DMS 273 treated with DMSO at 0.1 percent for 48 hours (cell line): ENCODE measurements around the gene AP2A2.

ENCODE experiments used
- DNase-seq: peaks from one replicate; lab custom pipeline; 2025; lab: John Stamatoyannopoulos, UW

Gene AP2A2

DNA sequence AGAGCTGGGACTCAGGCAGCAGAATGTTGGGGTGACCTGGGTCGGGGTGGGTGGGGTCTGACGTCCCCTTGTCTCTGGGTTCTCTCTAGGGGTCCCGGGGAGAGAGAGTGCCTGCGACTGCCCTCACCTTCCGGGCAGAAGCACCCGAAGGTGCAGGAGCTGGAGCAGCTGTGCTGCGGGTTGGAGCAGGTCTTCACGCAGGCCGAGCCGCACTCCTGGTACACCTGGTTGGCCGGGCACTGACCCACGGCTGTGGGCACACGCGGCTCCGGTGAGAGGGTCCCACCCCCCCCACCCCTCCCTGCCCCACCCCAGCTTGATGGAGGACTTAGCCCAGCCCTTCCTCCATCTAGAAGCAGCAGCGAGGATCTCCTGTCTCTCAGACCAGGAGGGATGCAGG, 104.4 kb downstream of the AP2A2 start:
- DNase-seq = no peak

DNA sequence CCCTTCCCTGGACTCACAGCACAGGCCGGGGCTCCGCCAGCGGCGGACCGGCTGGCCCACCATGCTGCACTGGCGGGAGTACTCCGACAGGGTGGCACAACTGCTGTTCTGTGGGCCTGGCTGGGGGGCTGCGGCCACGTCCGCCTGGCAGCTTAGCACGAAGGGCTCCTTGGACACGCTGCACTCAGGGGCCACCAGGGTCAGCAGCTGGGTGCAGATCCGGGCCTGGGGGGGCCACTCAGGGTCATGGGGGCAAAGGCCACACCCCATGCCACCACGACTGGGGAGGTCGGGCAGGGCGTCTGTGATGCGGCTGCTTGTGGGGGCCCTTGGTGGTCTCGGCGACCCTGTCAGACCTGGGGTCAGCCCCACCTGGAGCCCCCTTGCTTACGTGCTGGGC, 104.9 kb downstream of the AP2A2 start:
- DNase-seq = no peak

DNA sequence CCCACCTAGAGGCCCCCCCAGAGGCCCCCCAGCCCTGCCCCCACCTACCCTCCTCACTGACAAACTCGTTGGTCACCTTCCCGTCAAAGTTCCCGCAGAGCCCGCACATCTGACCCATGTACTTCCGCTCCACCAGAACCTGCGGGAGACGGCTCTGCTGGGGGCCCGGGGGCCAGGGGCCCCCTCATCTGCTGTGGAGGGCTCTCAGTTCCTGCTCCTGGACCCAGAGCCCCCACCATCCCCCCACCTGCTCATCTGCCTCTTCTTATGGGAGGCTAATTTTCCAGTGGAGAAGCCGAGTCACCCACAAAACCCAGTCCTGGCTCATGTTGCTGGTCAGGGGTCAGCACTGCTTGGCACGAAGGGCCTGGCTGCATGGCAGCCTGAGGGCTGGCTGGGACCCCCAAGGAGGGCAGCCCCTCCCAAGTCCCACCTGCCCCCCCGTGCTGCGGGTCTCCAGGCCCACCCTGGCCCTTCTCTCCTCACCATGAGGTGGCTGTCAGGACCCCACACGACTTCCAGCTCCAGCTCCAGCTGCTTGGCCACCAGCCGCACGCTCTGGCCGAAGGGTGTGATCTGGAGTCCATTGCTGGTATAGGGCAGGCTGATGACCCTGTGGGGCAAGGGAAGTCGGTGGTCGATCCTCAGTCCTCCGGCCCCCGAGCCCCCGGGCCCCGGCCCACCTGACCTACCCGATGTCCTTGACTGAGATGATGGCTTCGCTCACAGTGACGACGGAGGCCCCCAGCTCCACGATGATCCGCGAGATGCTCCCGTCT, 105.6 kb downstream of the AP2A2 start:
- DNase-seq = no peak

DNA sequence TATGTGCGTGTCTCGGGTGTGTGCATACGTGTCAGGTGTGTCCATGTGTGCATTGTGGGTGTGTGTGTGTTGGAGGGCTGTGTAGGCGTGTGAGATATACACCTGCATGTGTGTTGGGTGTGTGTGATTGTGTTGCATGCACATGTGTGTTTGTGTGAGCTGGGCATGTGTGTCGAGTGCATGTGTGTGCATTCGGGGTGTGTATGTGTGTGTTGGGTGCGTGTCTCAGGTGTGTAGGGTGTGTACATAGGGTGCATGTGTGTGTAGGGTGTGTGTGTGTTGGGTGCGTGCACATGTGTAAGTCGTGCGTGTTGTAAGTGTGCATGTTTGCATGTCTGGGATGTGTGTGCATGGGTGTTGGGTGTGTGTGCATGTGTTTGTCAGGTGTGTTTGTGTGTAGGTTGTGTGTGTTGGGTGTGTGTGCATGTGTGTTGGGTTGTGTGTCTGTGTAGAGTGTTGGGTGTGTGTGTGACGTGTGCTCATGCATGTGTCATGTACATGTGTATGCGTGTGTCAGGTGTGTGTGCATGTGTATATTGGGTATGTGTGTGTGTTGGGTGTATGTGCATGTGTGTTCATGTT, 106.7 kb downstream of the AP2A2 start:
- DNase-seq = no peak

DNA sequence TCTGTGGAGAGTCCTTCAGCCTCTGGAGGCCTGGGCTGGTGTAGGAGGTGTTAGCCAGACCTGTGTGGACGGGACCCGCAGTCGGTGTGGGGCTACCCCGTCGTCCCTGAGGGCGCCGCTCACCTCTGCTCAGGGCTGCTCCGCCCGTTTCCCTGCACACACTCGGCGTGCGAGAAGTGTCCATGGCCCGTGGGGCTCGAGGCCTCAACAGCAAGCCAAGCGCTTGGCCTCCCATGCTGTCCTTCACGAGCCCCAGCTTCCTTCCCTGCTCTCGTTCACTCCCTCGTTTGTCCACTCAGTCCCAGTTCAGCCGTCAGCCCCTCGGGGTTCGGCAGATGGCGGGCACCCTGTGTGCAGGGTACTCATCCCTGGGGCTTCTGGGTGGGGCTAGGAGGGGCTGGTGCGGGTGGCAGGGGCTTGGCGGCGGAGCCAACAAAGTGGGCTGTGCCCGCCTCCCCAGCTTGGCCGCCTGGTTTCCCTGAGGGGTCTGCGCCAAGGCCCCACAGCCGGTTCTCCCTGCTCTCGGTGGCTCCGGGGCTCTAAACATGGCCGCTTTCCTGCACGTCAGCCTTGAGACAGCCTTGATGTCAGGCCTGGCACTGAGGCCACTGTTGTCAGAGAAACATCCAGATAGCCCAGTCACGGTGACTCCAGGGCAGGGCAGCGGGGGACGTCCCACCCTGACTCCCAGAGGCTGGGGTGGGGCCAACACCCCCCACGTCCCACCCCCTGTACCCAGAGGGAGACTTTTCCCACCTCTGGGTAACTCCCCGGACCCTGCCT, 107.5 kb downstream of the AP2A2 start:
- DNase-seq = no peak

DNA sequence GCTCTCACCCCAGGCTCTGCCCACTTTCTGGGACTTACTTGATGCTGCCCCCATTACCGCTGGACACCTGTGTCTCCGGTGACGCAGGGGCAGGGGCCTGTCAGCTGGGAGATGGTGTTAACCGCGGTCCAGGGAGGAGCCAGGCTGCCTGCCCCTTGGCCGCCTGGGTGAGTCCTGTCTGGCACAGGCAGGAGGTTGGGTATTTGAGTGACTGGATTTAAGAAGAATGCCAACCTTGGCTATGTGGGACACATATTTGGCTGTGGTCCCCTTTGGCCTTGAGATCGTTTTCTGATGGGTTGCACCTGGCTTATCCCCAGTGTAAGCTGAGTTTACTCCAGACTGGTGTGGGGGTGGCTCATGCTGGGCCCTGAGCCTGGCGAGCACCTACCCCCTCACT, 108.3 kb downstream of the AP2A2 start:
- no peak for DNase-seq

DNA sequence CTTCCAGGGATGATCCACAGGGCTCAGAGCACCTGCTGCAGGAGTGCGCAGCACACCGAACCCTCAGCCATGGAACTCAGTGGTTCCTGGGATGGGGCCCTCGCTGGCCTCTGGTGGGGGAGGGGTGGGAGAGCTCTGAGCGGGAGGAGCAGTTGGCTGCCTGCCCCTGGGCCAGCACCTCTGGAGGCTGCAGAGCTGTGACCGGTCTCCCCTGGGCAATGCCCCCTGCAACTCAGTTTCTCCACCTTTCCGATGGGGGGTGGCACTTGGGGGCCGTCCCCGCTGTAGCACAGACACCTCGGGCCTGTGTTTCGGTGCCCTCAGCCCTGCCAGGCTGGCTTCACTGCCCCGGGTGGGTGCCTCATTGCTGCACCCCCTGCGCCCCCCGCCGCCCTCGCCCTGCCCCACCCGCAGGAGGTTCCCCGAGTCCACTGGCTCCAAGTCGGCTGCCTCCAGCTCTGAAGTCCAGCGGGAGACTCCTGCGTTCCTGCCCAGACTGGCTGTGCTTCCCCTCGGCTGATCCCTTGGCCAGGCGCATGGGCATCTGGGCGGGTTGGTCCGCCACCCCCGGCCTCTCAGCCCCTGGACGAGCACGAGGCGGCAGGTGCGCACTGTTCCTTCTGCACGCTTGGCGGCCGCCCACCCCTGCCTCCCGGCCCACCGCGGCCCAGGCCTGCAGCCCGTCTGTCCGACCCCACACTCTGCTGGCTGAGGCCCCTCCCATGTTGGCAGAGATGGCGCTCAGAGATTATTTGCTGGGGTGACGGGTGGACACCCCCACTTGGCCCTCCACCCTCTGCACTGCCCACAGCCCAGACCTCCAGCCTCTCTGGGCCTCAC, 109.0 kb downstream of the AP2A2 start:
- no peak for DNase-seq

DNA sequence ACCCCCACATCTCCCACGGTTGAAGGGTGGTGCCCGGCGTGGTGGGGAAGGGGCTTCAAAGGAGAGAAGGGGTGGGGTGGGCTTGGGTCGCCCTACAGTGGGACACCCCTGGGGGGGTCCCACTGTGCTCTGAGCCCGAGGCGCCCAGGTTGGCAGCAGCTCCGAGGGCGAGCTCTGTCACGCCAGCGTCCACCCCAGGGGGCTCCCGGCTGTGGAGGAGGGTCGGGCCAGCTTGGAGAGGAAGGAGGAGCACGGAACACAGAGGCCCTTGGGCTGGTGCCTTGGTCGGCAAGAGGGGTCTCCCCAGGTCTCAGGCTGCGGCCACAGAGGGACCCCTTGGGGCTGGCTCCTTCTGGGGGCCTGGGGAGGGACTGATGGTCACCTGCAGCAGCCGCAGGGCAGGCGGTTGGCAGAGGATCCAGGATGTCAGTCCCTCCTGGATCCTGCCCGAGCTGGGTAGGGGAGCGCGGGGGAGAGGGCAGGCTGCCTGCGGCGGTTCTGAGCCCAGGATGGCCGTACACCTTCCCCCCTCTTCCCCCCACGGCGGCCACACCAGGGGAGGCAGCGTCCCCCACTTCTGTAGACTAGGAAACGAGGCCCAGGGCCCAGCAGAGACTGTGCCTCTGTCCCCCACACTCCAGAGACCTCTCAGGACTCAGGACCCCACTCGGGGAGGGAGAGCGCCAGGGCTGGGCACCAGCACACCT, 110.1 kb downstream of the AP2A2 start:
- no peak for DNase-seq

DNA sequence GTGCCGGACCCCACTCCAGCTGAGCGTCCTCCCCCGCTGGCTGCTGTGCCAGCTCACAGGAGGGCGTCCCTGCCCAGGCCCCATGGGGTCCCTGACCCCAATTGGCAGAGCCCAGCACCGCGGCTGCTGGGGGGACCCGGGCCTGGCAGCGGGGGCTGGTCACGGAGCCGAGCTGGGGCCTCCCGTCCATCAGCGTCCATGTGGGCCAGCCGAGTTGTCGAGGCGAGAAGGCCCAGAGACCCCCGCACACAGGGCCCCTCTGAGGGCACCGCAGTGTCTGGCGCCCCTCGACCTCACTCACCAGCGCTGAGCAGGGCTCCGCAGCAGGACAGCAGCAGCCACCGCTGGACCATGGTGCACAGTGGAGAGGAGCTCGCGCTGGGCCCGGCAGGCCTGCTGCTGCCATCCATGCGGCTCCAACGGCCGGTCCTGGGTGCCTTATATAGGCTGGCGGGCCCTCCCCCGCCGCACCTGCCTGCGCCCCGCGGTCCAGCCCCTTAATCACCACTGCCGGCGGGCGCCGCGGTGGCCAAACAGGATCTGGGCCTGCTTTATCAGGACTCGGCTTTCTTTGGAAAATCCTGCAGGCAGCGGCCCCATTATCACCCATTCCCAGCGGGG, 110.7 kb downstream of the AP2A2 start, which contains the start of gene MUC6:
Gene MUC6 (minus strand): TSS at position 416 of the 621 bp plus-strand sequence. CDS start 63 bp downstream, at position 353.
- DNase-seq = no peak

DNA sequence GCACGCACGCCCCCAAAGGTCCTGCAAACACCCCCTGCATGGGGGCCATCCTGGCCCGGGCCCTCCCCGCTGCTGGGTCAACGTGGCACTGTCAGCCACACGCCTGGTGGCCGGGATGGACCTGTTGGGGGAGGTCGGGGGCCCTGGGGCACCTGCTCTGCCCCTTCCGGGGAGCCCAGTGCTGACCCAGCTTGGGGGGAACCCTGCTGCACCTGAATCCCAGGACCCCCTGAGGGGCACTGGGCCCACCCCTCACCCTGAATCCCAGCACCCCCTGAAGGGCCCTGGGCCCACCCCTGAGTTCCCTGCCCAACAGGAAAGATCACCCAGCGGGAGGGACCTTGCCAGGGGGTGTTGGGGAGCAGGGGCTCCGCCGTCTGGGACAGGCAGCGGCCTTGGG, 111.3 kb downstream of the AP2A2 start:
- no peak for DNase-seq

DNA sequence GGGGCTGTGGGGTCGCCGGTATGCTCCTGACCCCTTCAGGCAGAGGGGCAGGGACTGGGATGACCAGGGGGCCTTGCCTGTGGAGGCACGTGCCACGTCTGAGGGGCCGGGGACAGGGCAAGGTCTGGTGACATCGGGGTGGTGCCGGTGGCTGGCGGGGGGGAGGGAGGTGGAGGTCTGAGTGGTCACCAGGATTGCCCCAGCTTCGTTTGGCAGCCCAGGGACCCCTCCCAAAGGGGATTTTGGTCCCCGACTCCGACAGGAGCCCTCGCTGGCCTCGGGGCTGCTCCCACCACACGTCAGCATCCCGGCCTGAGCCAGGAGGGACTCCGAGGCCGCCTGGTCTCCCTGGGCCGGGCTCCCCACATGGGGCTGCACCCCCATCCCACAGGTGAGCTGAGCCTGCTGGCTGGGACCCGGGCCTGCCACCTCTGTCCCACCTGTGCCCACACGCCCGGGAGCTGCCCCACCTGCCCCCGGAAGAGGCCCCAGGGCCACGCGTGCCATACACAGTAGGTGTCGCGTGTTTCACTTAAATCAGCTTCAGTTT, 111.9 kb downstream of the AP2A2 start:
- no peak for DNase-seq

DNA sequence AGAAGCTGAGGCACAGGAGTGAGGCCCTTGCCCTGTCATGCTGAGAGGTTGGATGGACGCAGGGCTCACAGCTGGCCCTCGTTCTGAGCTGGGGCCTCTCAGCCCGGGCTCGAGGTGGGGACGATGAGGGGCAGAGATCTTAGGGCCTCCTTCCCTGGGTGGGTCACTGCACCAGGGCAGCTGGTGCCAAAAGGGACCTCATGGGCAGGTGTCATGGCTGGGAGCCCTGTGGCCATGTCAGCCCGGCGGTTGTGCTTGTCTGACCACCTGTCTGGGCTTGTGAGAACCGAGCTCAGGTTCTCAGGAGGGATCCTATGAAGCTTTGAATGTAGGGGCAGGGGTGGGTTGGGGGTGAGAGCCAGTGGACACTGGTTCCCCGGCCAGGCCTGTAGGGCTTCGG, 112.7 kb downstream of the AP2A2 start:
- no peak for DNase-seq

DNA sequence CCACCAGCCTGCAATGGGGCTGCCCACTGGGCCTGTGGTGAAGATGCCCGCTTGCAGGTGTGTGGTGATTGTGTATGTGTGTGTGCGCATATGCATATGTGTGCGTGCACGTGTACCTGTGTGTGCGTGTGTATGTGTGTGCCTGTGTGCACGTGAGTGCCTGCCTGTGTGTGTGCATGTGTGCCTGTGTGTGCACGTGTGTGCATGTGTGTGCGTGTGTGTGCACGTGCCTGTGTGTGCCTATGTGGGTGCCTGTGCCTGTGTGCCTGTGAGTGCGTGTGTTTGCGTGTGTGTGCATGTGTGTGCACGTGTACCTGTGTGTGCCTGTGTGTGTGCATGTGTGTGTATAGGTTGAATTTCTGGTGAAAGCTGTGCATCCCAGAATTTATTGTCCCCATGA, 113.3 kb downstream of the AP2A2 start:
- DNase-seq = no peak

DNA sequence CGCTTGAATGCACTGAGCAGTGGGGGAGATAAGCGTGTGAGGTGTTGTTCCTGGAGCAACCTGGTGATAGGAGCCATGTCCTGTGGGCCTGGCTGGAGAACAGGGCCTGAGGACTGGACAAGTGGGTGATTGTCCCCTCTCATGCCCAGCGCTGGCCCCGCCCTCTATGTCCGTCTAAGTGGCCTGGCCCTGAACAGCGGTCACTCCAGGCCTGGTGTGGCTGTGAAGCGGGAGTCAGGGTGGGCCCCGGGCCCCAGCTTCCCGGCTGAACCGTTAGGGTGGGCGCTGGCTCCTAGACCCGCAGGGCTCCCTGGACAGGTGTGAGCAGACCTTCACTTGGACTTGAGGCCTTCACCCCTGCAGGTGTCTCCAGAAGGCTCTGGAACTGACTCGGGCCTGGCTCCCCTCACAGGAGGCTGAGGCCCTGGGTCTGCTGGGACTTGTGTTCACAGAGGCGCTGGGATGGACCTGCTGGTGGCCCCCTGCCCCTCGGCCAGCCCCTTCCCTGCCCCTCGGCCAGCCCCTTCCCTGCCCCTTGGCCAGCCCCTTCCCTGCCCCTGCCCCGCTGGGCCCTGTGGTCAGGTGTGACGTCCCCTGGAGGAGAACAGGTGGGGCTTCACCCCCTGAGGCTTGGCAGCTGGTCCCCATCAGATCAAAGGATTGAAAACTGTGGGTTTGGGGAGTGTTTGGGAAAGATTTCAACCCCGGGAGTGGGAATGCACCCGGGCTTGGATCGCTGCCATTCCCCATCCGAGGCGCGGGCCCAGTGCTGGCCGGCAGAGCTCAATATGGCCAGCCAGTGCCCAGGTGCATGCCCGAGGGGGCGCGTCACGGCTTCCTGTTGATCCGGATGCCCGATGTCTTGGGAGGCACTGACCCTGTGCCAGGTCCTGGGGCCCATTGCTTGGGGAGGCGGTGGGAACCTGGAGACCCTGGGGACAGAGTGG, 114.1 kb downstream of the AP2A2 start:
- DNase-seq = no peak

DNA sequence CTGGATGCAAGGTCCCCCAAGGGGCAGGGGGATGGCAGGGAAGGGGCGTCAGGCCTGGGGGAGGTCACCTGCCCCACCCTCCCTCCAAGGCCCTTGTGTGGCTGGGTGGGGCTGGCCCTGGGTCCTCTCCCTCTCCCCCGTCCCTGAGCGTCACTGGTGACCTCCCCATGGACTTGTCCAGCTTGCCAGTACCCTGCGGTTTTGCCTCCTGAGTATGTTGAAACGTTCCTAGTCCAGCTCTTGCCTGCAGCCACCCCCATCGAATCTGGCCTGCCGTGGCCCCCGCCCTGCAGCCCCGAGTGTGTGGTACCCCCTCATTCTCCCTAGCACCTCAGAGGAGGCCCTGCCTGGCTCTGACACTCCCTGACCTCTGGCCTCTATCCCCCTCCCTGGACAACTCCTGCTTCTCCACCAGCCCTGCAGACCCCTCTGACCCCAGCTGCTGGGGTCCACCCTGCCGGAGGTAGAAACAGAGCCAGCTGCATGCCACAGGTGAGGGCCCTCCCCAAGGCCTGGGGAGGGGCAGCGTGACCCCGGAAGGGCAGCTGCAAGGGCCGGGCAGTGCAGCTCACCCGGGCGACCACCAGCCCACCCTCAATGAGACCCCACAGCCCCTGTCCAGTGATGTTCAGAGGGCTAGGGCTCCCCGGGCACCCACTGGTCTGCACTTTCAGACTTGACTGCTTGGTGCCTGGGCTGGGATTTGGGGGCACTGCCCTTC, 114.9 kb downstream of the AP2A2 start:
- no peak for DNase-seq

DNA sequence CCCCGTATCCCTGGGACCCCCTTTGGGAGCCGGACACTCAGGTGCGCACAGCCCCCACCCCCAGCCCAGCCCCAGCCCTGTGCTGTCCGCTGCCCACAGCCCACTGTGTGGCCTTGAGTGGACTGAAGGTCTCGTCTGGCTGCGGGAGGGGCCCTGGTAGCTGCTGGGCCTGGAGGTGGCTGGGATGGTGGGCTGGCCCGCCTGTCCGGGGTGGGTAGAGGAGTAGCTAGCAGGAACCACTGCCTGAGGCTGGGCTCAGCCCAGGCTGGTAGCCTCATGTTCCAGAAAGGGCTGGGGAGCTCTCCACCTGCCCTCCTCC, 115.4 kb downstream of the AP2A2 start:
- DNase-seq = no peak

DNA sequence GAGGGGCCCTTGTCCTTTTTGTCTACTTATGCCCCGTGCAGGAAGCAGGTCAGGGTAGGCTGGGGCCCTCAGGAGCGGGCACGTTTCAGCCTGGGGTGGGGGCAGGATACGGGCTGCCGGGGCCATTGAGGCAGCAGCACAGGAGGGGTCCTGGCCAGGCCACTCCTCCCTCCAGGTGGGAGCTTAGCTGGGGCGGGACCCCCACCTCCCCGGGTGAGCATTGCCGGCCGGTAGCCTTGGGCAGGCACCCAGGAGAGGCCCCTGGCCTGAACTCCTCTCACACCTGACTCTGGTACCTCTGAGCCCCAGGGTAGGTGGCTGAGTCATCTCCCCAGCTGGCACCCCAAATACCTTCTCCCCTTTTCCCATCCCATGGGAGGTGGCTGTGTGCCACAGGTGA, 115.8 kb downstream of the AP2A2 start:
- DNase-seq = no peak

DNA sequence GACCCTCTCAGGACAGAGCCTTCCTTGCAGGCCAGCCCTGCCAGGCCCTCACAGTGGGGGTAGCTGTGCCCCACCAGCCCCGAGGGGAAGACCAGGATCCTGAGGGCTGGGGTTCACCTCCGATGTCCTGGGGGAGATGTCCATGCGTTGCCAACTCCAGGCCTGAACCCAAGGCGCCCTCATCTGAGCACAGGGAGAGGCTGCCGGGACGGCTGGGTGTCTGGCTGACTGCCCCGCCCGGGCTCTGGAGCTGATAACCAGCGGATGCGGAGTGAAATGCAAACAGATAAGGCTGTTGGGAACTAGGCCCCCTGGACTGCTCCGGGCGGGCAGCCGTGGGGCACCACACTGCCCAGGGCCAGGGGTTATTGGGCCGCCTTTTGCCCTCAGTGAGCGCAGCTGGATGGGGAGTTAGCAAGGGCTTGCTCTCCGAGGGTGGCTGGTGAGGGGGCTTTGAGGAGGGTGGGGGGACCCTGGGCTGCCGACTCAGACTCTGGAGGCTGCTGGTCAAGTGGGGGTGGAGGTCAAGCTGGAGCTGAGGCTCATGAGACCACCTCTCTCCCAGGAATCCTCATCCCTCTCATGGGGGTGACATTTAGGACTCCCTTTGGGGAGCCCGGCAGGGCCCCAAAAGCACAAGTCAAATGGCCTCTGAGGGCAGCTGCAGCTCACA, 116.4 kb downstream of the AP2A2 start:
- no peak for DNase-seq
